Measurements from ENCODE around the gene CDK6. TPM values are rescaled to one million over a fixed set of nuclear protein-coding genes. Genes with fewer than 3 reads are reported as not detected.

CDK6 gene
- total and polyA plus RNA-seq, 9 of the 15 experiments (the other 6 are each of a cell fraction or from before 2014, with no cell fraction given): 7.6 to 109 (median 44.4) TPM

DNA sequence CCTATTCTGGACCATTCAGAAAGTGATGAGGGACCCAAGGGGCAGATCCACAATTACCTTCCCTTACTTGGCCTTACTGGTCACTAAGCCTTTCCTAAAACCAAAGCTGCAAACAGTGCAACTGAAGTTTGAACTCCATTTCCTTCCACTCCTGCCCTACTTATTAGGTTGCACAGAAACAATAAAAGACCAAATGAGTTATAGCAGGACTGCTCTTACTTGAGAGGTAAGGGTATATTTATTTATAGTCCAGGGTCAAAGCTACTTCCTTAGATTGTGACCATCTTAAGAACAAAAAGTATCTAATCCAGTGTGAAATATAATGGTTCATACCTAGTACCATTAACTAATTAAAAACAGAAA, 27.0 kb downstream of the CDK6 start (continued):
- TF ChIP-seq, protein P1, sequence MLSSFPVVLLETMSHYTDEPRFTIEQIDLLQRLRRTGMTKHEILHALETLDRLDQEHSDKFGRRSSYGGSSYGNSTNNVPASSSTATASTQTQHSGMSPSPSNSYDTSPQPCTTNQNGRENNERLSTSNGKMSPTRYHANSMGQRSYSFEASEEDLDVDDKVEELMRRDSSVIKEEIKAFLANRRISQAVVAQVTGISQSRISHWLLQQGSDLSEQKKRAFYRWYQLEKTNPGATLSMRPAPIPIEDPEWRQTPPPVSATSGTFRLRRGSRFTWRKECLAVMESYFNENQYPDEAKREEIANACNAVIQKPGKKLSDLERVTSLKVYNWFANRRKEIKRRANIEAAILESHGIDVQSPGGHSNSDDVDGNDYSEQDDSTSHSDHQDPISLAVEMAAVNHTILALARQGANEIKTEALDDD (IDR thresholded peaks at IDR 0.05): 0 out of 2 replicates have a peak, but pooled peaks have one; percentile 22
- TF ChIP-seq, protein P2, sequence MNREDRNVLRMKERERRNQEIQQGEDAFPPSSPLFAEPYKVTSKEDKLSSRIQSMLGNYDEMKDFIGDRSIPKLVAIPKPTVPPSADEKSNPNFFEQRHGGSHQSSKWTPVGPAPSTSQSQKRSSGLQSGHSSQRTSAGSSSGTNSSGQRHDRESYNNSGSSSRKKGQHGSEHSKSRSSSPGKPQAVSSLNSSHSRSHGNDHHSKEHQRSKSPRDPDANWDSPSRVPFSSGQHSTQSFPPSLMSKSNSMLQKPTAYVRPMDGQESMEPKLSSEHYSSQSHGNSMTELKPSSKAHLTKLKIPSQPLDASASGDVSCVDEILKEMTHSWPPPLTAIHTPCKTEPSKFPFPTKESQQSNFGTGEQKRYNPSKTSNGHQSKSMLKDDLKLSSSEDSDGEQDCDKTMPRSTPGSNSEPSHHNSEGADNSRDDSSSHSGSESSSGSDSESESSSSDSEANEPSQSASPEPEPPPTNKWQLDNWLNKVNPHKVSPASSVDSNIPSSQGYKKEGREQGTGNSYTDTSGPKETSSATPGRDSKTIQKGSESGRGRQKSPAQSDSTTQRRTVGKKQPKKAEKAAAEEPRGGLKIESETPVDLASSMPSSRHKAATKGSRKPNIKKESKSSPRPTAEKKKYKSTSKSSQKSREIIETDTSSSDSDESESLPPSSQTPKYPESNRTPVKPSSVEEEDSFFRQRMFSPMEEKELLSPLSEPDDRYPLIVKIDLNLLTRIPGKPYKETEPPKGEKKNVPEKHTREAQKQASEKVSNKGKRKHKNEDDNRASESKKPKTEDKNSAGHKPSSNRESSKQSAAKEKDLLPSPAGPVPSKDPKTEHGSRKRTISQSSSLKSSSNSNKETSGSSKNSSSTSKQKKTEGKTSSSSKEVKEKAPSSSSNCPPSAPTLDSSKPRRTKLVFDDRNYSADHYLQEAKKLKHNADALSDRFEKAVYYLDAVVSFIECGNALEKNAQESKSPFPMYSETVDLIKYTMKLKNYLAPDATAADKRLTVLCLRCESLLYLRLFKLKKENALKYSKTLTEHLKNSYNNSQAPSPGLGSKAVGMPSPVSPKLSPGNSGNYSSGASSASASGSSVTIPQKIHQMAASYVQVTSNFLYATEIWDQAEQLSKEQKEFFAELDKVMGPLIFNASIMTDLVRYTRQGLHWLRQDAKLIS (CRISPR knock-in tag; IDR thresholded peaks at IDR 0.05): 0 out of 2 replicates have a peak, but pooled peaks have one; percentile 23
- TF ChIP-seq, protein P3, sequence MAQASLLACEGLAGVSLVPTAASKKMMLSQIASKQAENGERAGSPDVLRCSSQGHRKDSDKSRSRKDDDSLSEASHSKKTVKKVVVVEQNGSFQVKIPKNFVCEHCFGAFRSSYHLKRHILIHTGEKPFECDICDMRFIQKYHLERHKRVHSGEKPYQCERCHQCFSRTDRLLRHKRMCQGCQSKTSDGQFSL (CRISPR knock-in tag; IDR thresholded peaks at IDR 0.05): no peak
- TF ChIP-seq, protein P3 (tag; IDR thresholded peaks at IDR 0.05): peak in 1 of 2 experiments; percentile 80; a peak in 2 of 4 replicates
- 0 out of 2 replicates have a peak, but pooled peaks have one; percentile 4 for TF ChIP-seq NCOA6 (IDR thresholded peaks at IDR 0.05)

Measured in K562 (cell line).